Panc1 (cell line): ENCODE results near the gene IQCN. TPM values are rescaled to one million over a fixed set of nuclear protein-coding genes. Genes with fewer than 3 reads are reported as not detected.

ENCODE experiments used
- ATAC-seq: fragments of 200-7000 bp; cut with Tn5 transposase; 2 replicates; pipeline ENCODE4 v1.9.1; 2020; ENCODE audit warnings: mild to moderate bottlenecking, moderate library complexity
- BruUV-seq: library from RNA; stranded (reverse); fragments of 400-500 nt; replicated peaks from 2 replicates; lab custom pipeline; 2021; lab: Mats Ljungman, UMichigan
- CTCF ChIA-PET: fragments of 300-600 bp; sonication (Branson Sonifier 250); formaldehyde crosslinking; loops from one replicate; lab custom pipeline; 2022; ENCODE audit warnings: antibody characterized with exemption; lab: Charles Lee
- POLR2A ChIA-PET: fragments of 300-600 bp; sonication (Branson Sonifier 250); formaldehyde crosslinking; loops from one replicate; lab custom pipeline; 2022; ENCODE audit warnings: antibody characterized with exemption; lab: Charles Lee
- DNase-seq: peaks from one replicate; pipeline ENCODE4 v3.0.0-alpha.2; 2010; ENCODE audit warnings: low read depth, low spot score
- H3K27ac ChIP-seq: 2 replicates; pipeline ENCODE4 v1.5.1; 2011; ENCODE audit warnings: mild to moderate bottlenecking, low read length, inconsistent platforms
- H3K27me3 ChIP-seq: fragments of 200-500 bp; sonication (Bioruptor generic); 2 replicates; pipeline ENCODE4 v1.6.0; 2014; ENCODE audit warnings: low read length, inconsistent platforms; ENCODE audit not compliant: control insufficient read depth, insufficient read depth
- H3K36me3 ChIP-seq: fragments of 200-500 bp; sonication (Bioruptor generic); 2 replicates; pipeline ENCODE4 v1.5.1; 2014; ENCODE audit warnings: inconsistent platforms, mild to moderate bottlenecking, low read length, moderate library complexity; ENCODE audit not compliant: control insufficient read depth, insufficient read depth
- H3K4me1 ChIP-seq: 2 replicates; pipeline ENCODE4 v1.5.1; 2011; ENCODE audit warnings: inconsistent platforms, mild to moderate bottlenecking, low read length, moderate library complexity; ENCODE audit not compliant: control insufficient read depth, insufficient read depth
- H3K4me3 ChIP-seq, 2 experiments: 2 replicates each; pipeline ENCODE4 v1.5.1; 2011 to 2012; ENCODE audit warnings: low read depth in 2 of 2, low read length in 2 of 2, mild to moderate bottlenecking in 2 of 2, inconsistent platforms in 1 of 2, moderate library complexity in 1 of 2
- H3K9me3 ChIP-seq: fragments of 200-500 bp; sonication (Bioruptor generic); 2 replicates; pipeline ENCODE4 v1.5.1; 2014; ENCODE audit warnings: low read depth, mild to moderate bottlenecking, inconsistent platforms, low read length, moderate library complexity; ENCODE audit not compliant: control insufficient read depth, insufficient read depth
- CTCF ChIP-seq: fragments of 450-650 bp; IDR thresholded peaks from 2 replicates; pipeline ENCODE4 v1.5.1; 2017; ENCODE audit warnings: mild to moderate bottlenecking
- POLR2AphosphoS5 ChIP-seq: IDR thresholded peaks from 2 replicates; pipeline ENCODE4 v1.6.1; 2012; ENCODE audit warnings: mild to moderate bottlenecking, low read depth, low read length, moderate library complexity
- REST ChIP-seq, 2 experiments: IDR thresholded peaks; 2 replicates each; pipeline ENCODE4 v1.6.1; 2011 to 2012; ENCODE audit warnings: low read depth in 2 of 2, control low read depth in 1 of 2, low read length in 1 of 2, mild to moderate bottlenecking in 1 of 2, moderate library complexity in 1 of 2; ENCODE audit not compliant: insufficient read depth in 1 of 2
- SIN3A ChIP-seq: IDR thresholded peaks from 2 replicates; pipeline ENCODE4 v1.6.1; 2012; ENCODE audit warnings: low read depth, mild to moderate bottlenecking, low read length, moderate library complexity, borderline replicate concordance; ENCODE audit not compliant: insufficient read depth
- TCF7L2 ChIP-seq: IDR thresholded peaks from 2 replicates; pipeline ENCODE4 v1.6.1; 2011; ENCODE audit warnings: mild to moderate bottlenecking, low read depth, low read length, inconsistent platforms
- in situ Hi-C: cut with HindIII; loops from 2 replicates; pipeline ENCODE4 v1.10.0; 2016; ENCODE audit warnings: low sequenced_read_pairs, low pct_unique_long_range_greater_than_20kb
- intact Hi-C: fragments of 100-400 bp; cut with micrococcal nuclease; formaldehyde crosslinking; loops from one replicate; pipeline ENCODE4 v1.10.0; 2022; ENCODE audit not compliant: unreplicated experiment
- total RNA-seq: library from RNA; stranded (reverse); gene quantifications from one replicate; pipeline ENCODE4 v1.2.1, GENCODE V29; 2021; ENCODE audit not compliant: unreplicated experiment

Gene IQCN
- total RNA-seq, 1 experiment from 2014 or later: 2.5 TPM

- CTCF ChIA-PET: interaction anchor here (1.4 kb wide), 1 partner anchor 9 kb away, joined by 3 read pairs; no protein-coding TSS in a partner anchor
- POLR2A ChIA-PET: no interaction called here
- no peaks in the 10 kb centered on the region for H3K27me3 ChIP-seq
- H3K27ac ChIP-seq: no peak overlapping the region
- no peaks in the 10 kb centered on the region for H3K9me3 ChIP-seq
- H3K4me1 ChIP-seq: no peaks in the 10 kb centered on the region
- no peak overlapping the region for H3K4me3 ChIP-seq
- no TSS peak for BruUV-seq
- intact Hi-C loops: loop anchor here (5.0 kb wide), 1 partner anchor 46 kb away; no protein-coding TSS in a partner anchor
- ATAC-seq (no peak), DNase-seq (no peak)
- TF ChIP-seq REST (IDR thresholded peaks at IDR 0.05; ENCODE audit: insufficient read depth in 1 of 2, low read depth in 2 of 2, low read length in 1 of 2): no peak
- TF ChIP-seq POLR2AphosphoS5: no peak
- TF ChIP-seq SIN3A: no peak
- in situ Hi-C loops: no loop called here
- H3K36me3 ChIP-seq: no peaks in the 10 kb centered on the region
These were observed 20.5 kb downstream of the IQCN start for GRCh38 chr19:18253716-18254115.

- no peaks in the 10 kb centered on the region for H3K36me3 ChIP-seq
- TF ChIP-seq CTCF (no peak), REST (IDR thresholded peaks at IDR 0.05; ENCODE audit: insufficient read depth in 1 of 2, low read depth in 2 of 2, low read length in 1 of 2) (no peak), SIN3A (no peak), TCF7L2 (no peak), POLR2AphosphoS5 (no peak)
- DNase-seq (no peak), ATAC-seq (no peak)
- no peaks in the 10 kb centered on the region for H3K27me3 ChIP-seq
- H3K9me3 ChIP-seq: no peaks in the 10 kb centered on the region
- ChIA-PET POLR2A (interaction anchor here (0.7 kb wide), 1 partner anchor 89 kb away, joined by 3 read pairs; no protein-coding TSS in a partner anchor), CTCF (interaction anchor here (0.6 to 1.4 kb wide), 3 partner anchors 10 to 51 kb away, joined by 3 to 4 read pairs (median 3); no protein-coding TSS in a partner anchor)
- intact Hi-C loops: loop anchor here (5.0 kb wide), 1 partner anchor 46 kb away; no protein-coding TSS in a partner anchor
- in situ Hi-C loops: no loop called here
- no peak overlapping the region for H3K4me3 ChIP-seq
- BruUV-seq: no TSS peak
- H3K4me1 ChIP-seq: no peaks in the 10 kb centered on the region
- no peak overlapping the region for H3K27ac ChIP-seq
These were observed 21.1 kb downstream of the IQCN start for GRCh38 chr19:18253130-18253529.
